IMR-90 (cell line): ENCODE measurements around the gene TNFSF12.
"Not testable (repeated sequence)": the region's sequence is repeated elsewhere in the genome, so short reads cannot be mapped to it uniquely, and the experiment has no call there.

Experiments used
- BHLHE40 ChIP-seq: fragments of 150-350 bp; IDR thresholded peaks from 2 replicates; pipeline ENCODE4 v1.6.1; 2016; ENCODE audit warnings: mild to moderate bottlenecking, low read depth, low read length
- CHD1 ChIP-seq: IDR thresholded peaks from 2 replicates; pipeline ENCODE4 v1.6.1; 2012; ENCODE audit warnings: low read depth, low read length, improper control_type of control experiment
- CTCF ChIP-seq: conservative IDR thresholded peaks from 2 replicates; pipeline ENCODE4 v1.5.1; 2012; ENCODE audit warnings: mild to moderate bottlenecking, low read depth, low read length, improper control_type of control experiment
- ELK1 ChIP-seq: fragments of 150-350 bp; IDR thresholded peaks from 2 replicates; pipeline ENCODE4 v1.6.1; 2016; ENCODE audit warnings: low read depth, mild to moderate bottlenecking, low read length, moderate library complexity, borderline replicate concordance
- FOS ChIP-seq: fragments of 150-350 bp; IDR thresholded peaks from 2 replicates; pipeline ENCODE4 v1.6.1; 2016; ENCODE audit warnings: low read depth, low read length
- MAFK ChIP-seq: IDR thresholded peaks from 2 replicates; pipeline ENCODE4 v1.6.1; 2012; ENCODE audit warnings: low read depth, low read length, improper control_type of control experiment
- MXI1 ChIP-seq: IDR thresholded peaks from 2 replicates; pipeline ENCODE4 v1.6.1; 2012; ENCODE audit warnings: low read depth, mild to moderate bottlenecking, low read length, moderate library complexity, borderline replicate concordance
- POLR2A ChIP-seq: IDR thresholded peaks from 2 replicates; pipeline ENCODE4 v1.6.1; 2012; ENCODE audit warnings: mild to moderate bottlenecking, low read depth, low read length
- SMC3 ChIP-seq: fragments of 150-350 bp; IDR thresholded peaks from 2 replicates; pipeline ENCODE4 v1.6.1; 2016; ENCODE audit warnings: low read depth, mild to moderate bottlenecking, antibody characterized with exemption, low read length, moderate library complexity

- not testable (repeated sequence) for TF ChIP-seq CTCF, POLR2A, MXI1, MAFK, ELK1, BHLHE40, SMC3, CHD1, FOS
These were observed 48.7 kb downstream of the TNFSF12 start for GRCh38 chr17:7597561-7597960.
